Islet of Langerhans (tissue), 1 donor: ENCODE results near the gene DGCR8.

Experiments
- FAIRE-seq: peaks from one replicate; lab custom pipeline; 2011; peaks lifted over from hg19 to GRCh38; lab: Jason Lieb, UNC

Gene DGCR8

GRCh38 chr22:20125201-20126174, 45.4 kb downstream of the DGCR8 start:
- FAIRE-seq, result no peak

- no peak for FAIRE-seq
These were observed 46.4 kb downstream of the DGCR8 start for GRCh38 chr22:20126284-20127029.

- no peak for FAIRE-seq
These were observed 47.4 kb downstream of the DGCR8 start for GRCh38 chr22:20127318-20127868.

- FAIRE-seq, result no peak
These were observed 48.0 kb downstream of the DGCR8 start for GRCh38 chr22:20127869-20128618.

- FAIRE-seq, result no peak
These were observed 48.5 kb downstream of the DGCR8 start for GRCh38 chr22:20128619-20128901.

- FAIRE-seq, result no peak
These were observed 49.1 kb downstream of the DGCR8 start for GRCh38 chr22:20128902-20129746.

- no peak for FAIRE-seq
These were observed 49.6 kb downstream of the DGCR8 start for GRCh38 chr22:20129747-20130014.

GRCh38 chr22:20130319-20130718, 50.3 kb downstream of the DGCR8 start:
- FAIRE-seq, result no peak

- FAIRE-seq, result no peak
These were observed 50.9 kb downstream of the DGCR8 start for GRCh38 chr22:20130731-20131596.

- FAIRE-seq, result no peak
These were observed 51.5 kb downstream of the DGCR8 start, which contains the start of gene ZDHHC8 for GRCh38 chr22:20131597-20131858. TSS of gene ZDHHC8 (plus strand) at chr22:20131804. CDS start at chr22:20131948, 144 bp downstream.

- FAIRE-seq, result no peak
These were observed 52.0 kb downstream of the DGCR8 start for GRCh38 chr22:20131859-20132685.

- FAIRE-seq, result no peak
These were observed 52.7 kb downstream of the DGCR8 start for GRCh38 chr22:20132686-20133246.

GRCh38 chr22:20133930-20134549, 54.0 kb downstream of the DGCR8 start:
- no peak for FAIRE-seq

GRCh38 chr22:20135265-20135664, 55.2 kb downstream of the DGCR8 start:
- FAIRE-seq, result no peak

- FAIRE-seq, result no peak
These were observed 56.0 kb downstream of the DGCR8 start for GRCh38 chr22:20135806-20136602.

- no peak for FAIRE-seq
These were observed 56.5 kb downstream of the DGCR8 start for GRCh38 chr22:20136603-20136873.

- FAIRE-seq, result no peak
These were observed 57.1 kb downstream of the DGCR8 start for GRCh38 chr22:20137113-20137512.

GRCh38 chr22:20137671-20138416, 57.8 kb downstream of the DGCR8 start:
- no peak for FAIRE-seq
